ENCODE measurements around the gene CHD9NB.

DNA sequence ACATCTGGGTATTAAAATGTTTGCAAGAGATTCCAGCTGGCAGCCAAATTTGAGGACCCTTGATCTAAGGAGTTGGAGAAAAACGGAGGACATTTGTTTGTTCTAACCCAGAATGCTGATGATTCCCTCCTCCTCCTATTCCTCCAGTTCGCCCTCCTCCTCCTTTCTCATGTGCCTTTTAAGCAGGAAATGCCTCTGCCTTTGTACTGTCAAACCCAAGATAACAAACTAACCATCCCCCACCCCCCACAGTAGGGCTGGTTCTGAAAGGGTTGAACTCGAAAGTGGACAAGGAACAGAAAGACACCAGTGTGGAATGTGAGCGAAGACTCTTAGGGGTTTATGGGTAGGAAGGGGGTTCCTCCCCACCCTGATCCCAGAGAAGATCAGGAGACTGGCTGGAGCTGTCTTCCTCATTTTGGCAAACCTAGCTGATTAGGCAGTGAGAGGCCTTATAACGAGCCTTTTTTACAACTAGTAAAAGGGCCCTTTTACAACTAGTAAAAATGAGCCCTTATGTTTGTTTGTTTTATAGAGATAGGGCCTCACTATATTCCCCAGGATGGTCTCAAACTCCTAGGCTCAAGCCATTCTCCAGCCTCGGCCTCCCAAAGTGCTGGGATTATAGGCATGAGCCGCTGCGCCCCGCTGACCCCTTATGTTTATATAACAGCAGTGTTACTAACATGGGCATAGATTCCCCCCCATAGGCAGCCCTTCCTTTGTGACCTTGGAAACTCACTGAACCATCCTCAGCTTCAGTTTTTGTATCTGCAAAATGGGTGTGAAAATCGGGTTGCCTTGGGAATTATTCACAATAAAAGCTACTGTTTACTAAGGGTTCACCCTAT lies 3.1 kb upstream of the CHD9NB start:
- no peak for TF ChIP-seq POLR2A (IDR thresholded peaks at IDR 0.05)
- TF ChIP-seq, protein P1, sequence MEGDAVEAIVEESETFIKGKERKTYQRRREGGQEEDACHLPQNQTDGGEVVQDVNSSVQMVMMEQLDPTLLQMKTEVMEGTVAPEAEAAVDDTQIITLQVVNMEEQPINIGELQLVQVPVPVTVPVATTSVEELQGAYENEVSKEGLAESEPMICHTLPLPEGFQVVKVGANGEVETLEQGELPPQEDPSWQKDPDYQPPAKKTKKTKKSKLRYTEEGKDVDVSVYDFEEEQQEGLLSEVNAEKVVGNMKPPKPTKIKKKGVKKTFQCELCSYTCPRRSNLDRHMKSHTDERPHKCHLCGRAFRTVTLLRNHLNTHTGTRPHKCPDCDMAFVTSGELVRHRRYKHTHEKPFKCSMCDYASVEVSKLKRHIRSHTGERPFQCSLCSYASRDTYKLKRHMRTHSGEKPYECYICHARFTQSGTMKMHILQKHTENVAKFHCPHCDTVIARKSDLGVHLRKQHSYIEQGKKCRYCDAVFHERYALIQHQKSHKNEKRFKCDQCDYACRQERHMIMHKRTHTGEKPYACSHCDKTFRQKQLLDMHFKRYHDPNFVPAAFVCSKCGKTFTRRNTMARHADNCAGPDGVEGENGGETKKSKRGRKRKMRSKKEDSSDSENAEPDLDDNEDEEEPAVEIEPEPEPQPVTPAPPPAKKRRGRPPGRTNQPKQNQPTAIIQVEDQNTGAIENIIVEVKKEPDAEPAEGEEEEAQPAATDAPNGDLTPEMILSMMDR (IDR thresholded peaks at IDR 0.05), result no peak
